ENCODE data around the gene VDAC1. TPM values are rescaled to one million over a fixed set of nuclear protein-coding genes. Genes with fewer than 3 reads are reported as not detected.

The VDAC1 gene
- total and polyA plus RNA-seq, 2 of the 8 experiments (the other 6 are each of a cell fraction or from before 2014, with no cell fraction given): 111 to 301 TPM

DNA sequence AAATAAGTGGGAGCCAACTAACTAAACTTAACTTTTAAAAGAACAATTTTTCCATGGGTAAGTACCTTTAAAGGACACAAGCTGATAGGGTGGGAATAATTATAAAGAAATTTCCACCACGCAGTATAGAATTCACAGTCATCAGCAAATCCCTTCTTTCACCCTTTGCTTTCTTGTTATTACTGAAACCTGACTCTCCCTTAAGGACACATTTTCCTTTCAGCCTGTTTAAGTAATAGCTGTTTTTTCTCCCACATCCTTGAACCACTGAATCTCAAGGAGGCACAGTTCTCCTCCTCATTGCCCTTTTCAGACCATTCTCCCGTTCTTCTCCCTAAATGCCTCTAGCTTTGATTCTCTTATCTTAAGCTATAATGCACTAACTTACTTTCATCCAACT lies 42.6 kb downstream of the VDAC1 start:
- FAIRE-seq (no peak), DNase-seq (ENCODE audit: low read depth in 1 of 2, low spot score in 2 of 2) (no peak)
- H4K20me1 ChIP-seq (replicated peaks in 1 of 2; ENCODE audit: control insufficient read depth in 1 of 2, insufficient read depth in 2 of 2, low read length in 2 of 2): peaks cover 0 to 2% of the 10 kb centered on the region in 2 experiments
- H3K27ac ChIP-seq (ENCODE audit: low read depth, low read length): no peak overlapping the region
- no peak overlapping the region for H3K9ac ChIP-seq (replicated peaks in 1 of 4; ENCODE audit: extremely low read depth in 1 of 4, low read depth in 3 of 4, low read length in 3 of 4)
- H3K4me2 ChIP-seq (ENCODE audit: insufficient read depth in 1 of 2, low read depth in 2 of 2, low read length in 2 of 2): no peak overlapping the region
- CTCF ChIA-PET (ENCODE audit: partially characterized antibody): interaction anchor here (0.8 to 1.1 kb wide), 2 partner anchors 31 to 541 kb away, joined by 3 read pairs; no protein-coding TSS in a partner anchor
- no peak overlapping the region for H3K56ac ChIP-seq (replicated peaks; ENCODE audit: insufficient read length, low read depth, low read length)
- no peak overlapping the region for H2BK5ac ChIP-seq (ENCODE audit: low read depth, low read length)
- H3K18ac ChIP-seq (ENCODE audit: extremely low read depth, low read length): no peak overlapping the region
- no peaks in the 10 kb centered on the region for H3K9me3 ChIP-seq (ENCODE audit: insufficient read depth in 2 of 2, low read depth in 1 of 2, low read length in 1 of 2)
- H3K79me2 ChIP-seq (ENCODE audit: control insufficient read depth in 1 of 2, insufficient read depth in 2 of 2, low read length in 2 of 2): peaks cover 0 to 44% of the 10 kb centered on the region in 2 experiments; a peak in 2 of 4 replicates
- peaks cover under 1% of the 10 kb centered on the region for H3K79me1 ChIP-seq (ENCODE audit: low read depth, low read length)
- H4K5ac ChIP-seq (ENCODE audit: insufficient read length, low read depth, low read length): no peak overlapping the region
- POLR2A ChIA-PET (ENCODE audit: partially characterized antibody): interaction anchor here (0.7 to 1.3 kb wide), 2 partner anchors 9 to 14 kb away, joined by 3 to 6 read pairs; no protein-coding TSS in a partner anchor
- H4K8ac ChIP-seq (ENCODE audit: extremely low read depth, insufficient read depth, low read length): no peak overlapping the region
- H3K23ac ChIP-seq (ENCODE audit: insufficient read length): no peak overlapping the region
- no peak overlapping the region for H3K14ac ChIP-seq (ENCODE audit: insufficient read length)
- H3K4ac ChIP-seq (replicated peaks; ENCODE audit: insufficient read length, low read depth, low read length): no peak overlapping the region
- H2BK12ac ChIP-seq (ENCODE audit: low read depth, low read length): no peak overlapping the region
- no peak overlapping the region for H2BK20ac ChIP-seq (ENCODE audit: low read length)
- H3K4me3 ChIP-seq (ENCODE audit: extremely low read depth in 1 of 4, insufficient read depth in 2 of 4, low read depth in 3 of 4, low read length in 4 of 4): no peak overlapping the region
- WGBS, 2 experiments (ENCODE audit: extremely low coverage in 1 of 2, insufficient coverage in 1 of 2, insufficient read length in 1 of 2, insufficient replicate concordance in 2 of 2, low coverage in 1 of 2, low lambda C conversion rate in 2 of 2, missing lambda C conversion rate in 1 of 2): 85% methylated on average over 2 of the region's 2 CpGs; no CpG with 5 or more reads in 1 of the 2 experiments
- H2BK15ac ChIP-seq (ENCODE audit: low read length): no peak overlapping the region
- H3K27me3 ChIP-seq (replicated peaks in 1 of 4; ENCODE audit: control insufficient read depth in 3 of 4, extremely low read depth in 1 of 4, insufficient read depth in 3 of 4, low read length in 3 of 4): no peaks in the 10 kb centered on the region
- H4K91ac ChIP-seq (replicated peaks; ENCODE audit: insufficient read length, low read length): no peak overlapping the region
- no peak overlapping the region for H2BK120ac ChIP-seq (replicated peaks; ENCODE audit: low read depth, low read length)
- peaks cover 0 to 20% (median 4%) of the 10 kb centered on the region in 4 experiments for H3K36me3 ChIP-seq (ENCODE audit: control insufficient read depth in 2 of 4, insufficient read depth in 4 of 4, low read length in 3 of 4)
- H3K23me2 ChIP-seq (ENCODE audit: low read depth, low read length): no peaks in the 10 kb centered on the region
- H2AFZ ChIP-seq (ENCODE audit: low read length): no peak overlapping the region
- H2AK5ac ChIP-seq (ENCODE audit: low read depth, low read length): no peak overlapping the region
- no peaks in the 10 kb centered on the region for H3K4me1 ChIP-seq (replicated peaks in 1 of 4; ENCODE audit: control insufficient read depth in 3 of 4, insufficient read depth in 4 of 4, low read length in 3 of 4)
- no peak for TF ChIP-seq ASH2L (IDR thresholded peaks at IDR 0.05; ENCODE audit: low read length)
- no peak for TF ChIP-seq CTCF (IDR thresholded peaks at IDR 0.05; ENCODE audit: control extremely low read depth in 1 of 3, insufficient read depth in 1 of 3, low read depth in 1 of 3, low read length in 3 of 3)
- TF ChIP-seq KDM1A (IDR thresholded peaks at IDR 0.05; ENCODE audit: borderline replicate concordance, low read length): no peak
- TF ChIP-seq, protein P1, sequence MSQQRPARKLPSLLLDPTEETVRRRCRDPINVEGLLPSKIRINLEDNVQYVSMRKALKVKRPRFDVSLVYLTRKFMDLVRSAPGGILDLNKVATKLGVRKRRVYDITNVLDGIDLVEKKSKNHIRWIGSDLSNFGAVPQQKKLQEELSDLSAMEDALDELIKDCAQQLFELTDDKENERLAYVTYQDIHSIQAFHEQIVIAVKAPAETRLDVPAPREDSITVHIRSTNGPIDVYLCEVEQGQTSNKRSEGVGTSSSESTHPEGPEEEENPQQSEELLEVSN (IDR thresholded peaks at IDR 0.05): no peak
- TF ChIP-seq FOSL1 (IDR thresholded peaks at IDR 0.05; ENCODE audit: insufficient read depth, low read depth, low read length): no peak
- no peak for TF ChIP-seq POU5F1 (IDR thresholded peaks at IDR 0.05; ENCODE audit: low read depth, low read length)
- TF ChIP-seq HDAC2 (IDR thresholded peaks at IDR 0.05; ENCODE audit: borderline replicate concordance in 1 of 2, low read depth in 2 of 2, low read length in 2 of 2): no peak
- TF ChIP-seq BACH1 (IDR thresholded peaks at IDR 0.05; ENCODE audit: low read length): no peak
- TF ChIP-seq NANOG (IDR thresholded peaks at IDR 0.05; ENCODE audit: insufficient read depth, low read depth, low read length, poor library complexity, severe bottlenecking): no peak
- no peak for TF ChIP-seq PHF8 (conservative IDR thresholded peaks at IDR 0.05; ENCODE audit: low read depth, low read length)

Data from H1 (cell line).